Activated naive CD4-positive, alpha-beta T cell treated with anti-CD3 and anti-CD28 coated beads, Interleukin-2, amount 10 ng/mL, durations not matched to agents 7 days and 5 days (primary cell): ENCODE measurements around the gene ZBTB48.
"Not testable (repeated sequence)": the region's sequence is repeated elsewhere in the genome, so short reads cannot be mapped to it uniquely, and the experiment has no call there.

Experiments
- CTCF ChIA-PET: fragments of 350-600 bp; sonication (Branson Sonifier 250); formaldehyde crosslinking; loops from one replicate; lab custom pipeline; 2021; ENCODE audit warnings: antibody characterized with exemption; lab: Charles Lee
- DNase-seq: peaks from one replicate; pipeline ENCODE4 v3.0.0-alpha.2; 2020
- H3K27ac Mint-ChIP-seq: one replicate; pipeline ENCODE4 v1.8.0; 2021; ENCODE audit warnings: mild to moderate bottlenecking, moderate library complexity, mixed read lengths
- H3K27me3 Mint-ChIP-seq: one replicate; pipeline ENCODE4 v1.8.0; 2021; ENCODE audit warnings: mild to moderate bottlenecking, mixed read lengths
- H3K36me3 Mint-ChIP-seq: one replicate; pipeline ENCODE4 v1.8.0; 2021; ENCODE audit warnings: mixed read lengths
- H3K4me1 Mint-ChIP-seq: one replicate; pipeline ENCODE4 v1.8.0; 2021; ENCODE audit warnings: mixed read lengths
- H3K4me3 Mint-ChIP-seq: one replicate; pipeline ENCODE4 v1.8.0; 2021; ENCODE audit warnings: mild to moderate bottlenecking, moderate library complexity, mixed read lengths
- H3K9me3 Mint-ChIP-seq: one replicate; pipeline ENCODE4 v1.8.0; 2021; ENCODE audit warnings: mixed read lengths

The ZBTB48 gene

DNA sequence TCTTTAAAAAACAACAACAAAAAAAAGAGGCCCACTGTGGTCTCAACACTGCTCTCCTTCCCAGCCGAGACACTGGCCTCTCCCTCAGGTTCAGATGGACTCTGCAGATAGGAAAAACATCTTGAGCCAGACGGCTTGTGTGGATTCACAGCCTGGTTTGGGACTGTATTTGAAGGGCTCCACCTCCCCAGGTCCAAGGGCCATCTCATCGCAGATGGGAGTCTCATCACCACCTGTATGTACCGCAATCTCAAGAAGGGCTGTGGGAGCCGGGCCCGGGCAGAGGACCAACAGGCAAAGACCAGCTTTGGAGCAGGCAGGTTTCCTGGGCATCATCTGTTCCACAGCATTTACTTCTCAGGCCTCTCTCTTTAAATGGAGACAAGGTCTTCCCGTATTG lies 10.3 kb downstream of the ZBTB48 start:
- Mint-ChIP-seq H3K27me3 (no peaks in the 10 kb centered on the region), H3K9me3 (no peaks in the 10 kb centered on the region), H3K36me3 (peaks cover 23% of the 10 kb centered on the region), H3K4me1 (peaks cover 29% of the 10 kb centered on the region), H3K4me3 (no peak overlapping the region), H3K27ac (peak overlapping the region; percentile 67)
- DNase-seq: no peak
- CTCF ChIA-PET: no interaction called here

DNA sequence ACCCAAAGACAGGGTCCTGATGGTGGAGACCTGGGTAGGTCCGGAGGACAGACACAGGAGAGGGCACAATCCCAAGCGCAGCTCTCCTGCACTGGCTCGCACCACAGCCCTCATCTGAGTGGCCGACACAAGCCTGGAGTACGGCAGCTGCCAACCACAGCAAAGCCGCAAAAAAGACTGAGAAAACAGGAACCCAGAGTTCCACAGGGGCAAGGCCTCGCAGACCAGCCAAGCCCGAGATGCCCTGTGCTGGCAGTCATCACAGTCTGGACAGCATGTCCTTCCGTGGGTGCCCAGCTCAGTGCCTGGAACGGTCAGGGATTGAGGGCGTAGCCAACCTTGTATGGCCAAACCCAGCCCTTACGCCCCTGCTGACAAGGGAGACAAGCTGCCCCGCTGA lies 11.4 kb downstream of the ZBTB48 start:
- H3K27ac Mint-ChIP-seq: peak overlapping the region; percentile 70
- no peaks in the 10 kb centered on the region for H3K27me3 Mint-ChIP-seq
- H3K9me3 Mint-ChIP-seq: no peaks in the 10 kb centered on the region
- no peak overlapping the region for H3K4me3 Mint-ChIP-seq
- peaks cover 34% of the 10 kb centered on the region for H3K4me1 Mint-ChIP-seq
- CTCF ChIA-PET: interaction anchor here (0.8 kb wide), 1 partner anchor 37 kb away, joined by 3 read pairs; the partner anchor contains the start of gene NOL9
- H3K36me3 Mint-ChIP-seq: peaks cover 34% of the 10 kb centered on the region
- no peak for DNase-seq

DNA sequence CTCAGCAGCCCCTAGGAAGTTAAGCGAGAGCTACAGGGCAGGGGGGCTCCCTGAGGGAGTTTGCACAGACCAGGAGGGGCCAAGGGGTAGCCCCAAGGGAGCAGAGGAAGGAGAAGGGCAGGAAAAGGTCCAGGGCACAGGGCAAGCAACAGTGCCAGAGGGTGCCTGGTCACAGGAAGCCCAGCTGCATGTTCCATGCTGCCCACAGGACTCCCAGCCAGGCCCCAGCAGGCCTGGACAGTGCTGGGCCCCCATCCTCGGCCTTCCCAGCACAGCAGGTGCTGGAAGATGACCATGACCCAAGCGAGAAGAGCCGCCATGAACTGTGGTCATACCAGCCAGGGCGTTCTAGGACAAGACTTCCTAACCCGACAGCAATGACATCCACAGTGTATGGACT lies 11.8 kb downstream of the ZBTB48 start:
- Mint-ChIP-seq H3K36me3 (peaks cover 35% of the 10 kb centered on the region), H3K4me1 (peaks cover 36% of the 10 kb centered on the region), H3K9me3 (no peaks in the 10 kb centered on the region), H3K27me3 (no peaks in the 10 kb centered on the region), H3K27ac (peak overlapping the region; percentile 42), H3K4me3 (no peak overlapping the region)
- no peak for DNase-seq
- CTCF ChIA-PET: interaction anchor here (0.8 kb wide), 1 partner anchor 38 kb away, joined by 3 read pairs; the partner anchor contains the start of gene NOL9

DNA sequence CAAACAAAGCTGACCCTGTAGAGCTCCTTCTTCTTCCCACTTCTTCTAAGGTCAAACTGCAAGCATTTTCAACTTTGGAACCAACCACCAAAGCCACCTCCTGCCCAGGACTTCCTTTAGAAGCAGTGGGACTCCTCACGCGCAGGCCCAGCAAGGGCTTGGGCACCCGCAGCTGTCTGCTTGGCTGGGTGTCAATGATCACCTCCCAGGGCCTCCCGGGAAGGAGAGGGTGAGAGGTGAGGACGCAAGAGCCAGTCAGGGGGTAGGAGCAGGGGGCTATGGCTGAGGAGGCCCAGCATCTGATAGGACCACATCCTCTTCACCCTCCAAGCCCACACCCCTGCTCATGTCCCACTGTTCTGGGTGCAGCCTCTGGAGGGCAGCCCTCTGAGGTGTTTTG lies 12.6 kb downstream of the ZBTB48 start:
- no peak overlapping the region for H3K4me3 Mint-ChIP-seq
- DNase-seq: no peak
- H3K9me3 Mint-ChIP-seq: no peaks in the 10 kb centered on the region
- CTCF ChIA-PET: no interaction called here
- H3K27me3 Mint-ChIP-seq: no peaks in the 10 kb centered on the region
- H3K4me1 Mint-ChIP-seq: peaks cover 40% of the 10 kb centered on the region
- peaks cover 36% of the 10 kb centered on the region for H3K36me3 Mint-ChIP-seq
- H3K27ac Mint-ChIP-seq: no peak overlapping the region

GRCh38 chr1:6592865-6593593 lies 13.2 kb downstream of the ZBTB48 start:
- H3K36me3 Mint-ChIP-seq: peaks cover 37% of the 10 kb centered on the region
- CTCF ChIA-PET: no interaction called here
- no peak for DNase-seq

GRCh38 chr1:6593810-6594209 lies 14.0 kb downstream of the ZBTB48 start:
- CTCF ChIA-PET: interaction anchor here (1.5 kb wide), 1 partner anchor 54 kb away, joined by 4 read pairs; no protein-coding TSS in a partner anchor
- DNase-seq: no peak
- no peak overlapping the region for H3K27ac Mint-ChIP-seq
- H3K27me3 Mint-ChIP-seq: no peaks in the 10 kb centered on the region
- no peak overlapping the region for H3K4me3 Mint-ChIP-seq
- H3K9me3 Mint-ChIP-seq: no peaks in the 10 kb centered on the region
- H3K4me1 Mint-ChIP-seq: peaks cover 48% of the 10 kb centered on the region
- H3K36me3 Mint-ChIP-seq: peaks cover 38% of the 10 kb centered on the region

More at GRCh38 chr1:6592865-6593593, 13.2 kb downstream of the ZBTB48 start:
- peaks cover 43% of the 10 kb centered on the region for H3K4me1 Mint-ChIP-seq
- no peaks in the 10 kb centered on the region for H3K9me3 Mint-ChIP-seq
- H3K27me3 Mint-ChIP-seq: no peaks in the 10 kb centered on the region
- H3K27ac Mint-ChIP-seq: no peak overlapping the region
- no peak overlapping the region for H3K4me3 Mint-ChIP-seq

- Mint-ChIP-seq H3K4me3 (no peak overlapping the region), H3K9me3 (no peaks in the 10 kb centered on the region), H3K27me3 (no peaks in the 10 kb centered on the region), H3K36me3 (peaks cover 37% of the 10 kb centered on the region), H3K27ac (peak overlapping the region; percentile 47), H3K4me1 (peaks cover 60% of the 10 kb centered on the region)
- DNase-seq: no peak
- CTCF ChIA-PET: interaction anchor here (1.5 kb wide), 1 partner anchor 52 kb away, joined by 4 read pairs; no protein-coding TSS in a partner anchor
Measured at GRCh38 chr1:6594977-6595740, 15.4 kb downstream of the ZBTB48 start.

GRCh38 chr1:6596351-6596750 lies 16.6 kb downstream of the ZBTB48 start:
- Mint-ChIP-seq H3K4me1 (peaks cover 55% of the 10 kb centered on the region), H3K4me3 (no peak overlapping the region), H3K36me3 (peaks cover 37% of the 10 kb centered on the region), H3K27me3 (no peaks in the 10 kb centered on the region), H3K27ac (no peak overlapping the region), H3K9me3 (no peaks in the 10 kb centered on the region)
- DNase-seq: no peak
- CTCF ChIA-PET: no interaction called here

DNA sequence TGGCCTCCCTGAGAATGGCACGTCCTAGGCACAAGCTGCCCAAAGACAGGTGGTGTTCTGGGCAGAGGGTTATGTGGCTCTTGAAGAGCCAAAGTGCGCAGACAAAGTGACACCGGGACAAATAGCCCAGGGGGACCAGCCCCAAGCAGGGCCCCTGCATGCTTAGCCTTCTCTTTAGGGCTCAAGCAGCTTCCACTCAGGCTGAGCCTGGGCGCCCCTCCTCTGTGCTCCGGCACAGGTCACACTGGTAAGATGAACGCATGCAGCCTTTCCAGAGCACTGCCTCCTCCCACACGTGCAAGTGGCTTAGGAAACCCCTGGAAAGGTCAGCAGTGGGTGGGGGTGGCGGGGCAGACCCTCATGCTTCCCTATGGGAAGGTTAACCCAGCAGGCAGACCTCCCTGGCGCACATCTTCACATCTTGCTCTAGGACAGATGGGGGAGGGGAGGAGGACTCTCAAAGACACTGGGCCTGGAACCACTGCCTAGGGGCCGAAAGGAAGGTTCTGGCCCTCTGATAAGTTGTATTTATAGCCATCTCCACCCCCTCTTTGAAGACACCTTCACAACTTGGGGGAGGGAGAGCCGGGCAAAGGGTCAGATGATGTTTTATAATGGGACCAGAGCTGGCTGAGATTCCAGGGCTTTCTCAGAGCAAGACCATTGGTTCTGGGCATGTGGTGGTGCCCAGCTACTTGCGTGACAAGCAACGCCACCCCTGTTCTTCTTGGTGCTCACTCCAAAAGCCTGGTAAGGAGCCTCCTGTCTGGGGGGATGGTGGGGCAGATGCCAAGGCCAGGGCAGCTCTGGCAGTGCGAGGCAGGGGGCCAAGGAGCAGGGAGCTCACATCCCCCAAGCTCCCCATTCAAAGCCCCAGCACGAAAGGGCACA lies 17.3 kb downstream of the ZBTB48 start:
- CTCF ChIA-PET: interaction anchor here (2.0 kb wide), 1 partner anchor 42 kb away, joined by 5 read pairs; the partner anchor contains the start of genes NOL9 and TAS1R1
- Mint-ChIP-seq H3K27me3 (no peaks in the 10 kb centered on the region), H3K4me3 (no peak overlapping the region), H3K36me3 (peaks cover 37% of the 10 kb centered on the region), H3K4me1 (peaks cover 47% of the 10 kb centered on the region), H3K27ac (no peak overlapping the region), H3K9me3 (no peaks in the 10 kb centered on the region)
- no peak for DNase-seq

DNA sequence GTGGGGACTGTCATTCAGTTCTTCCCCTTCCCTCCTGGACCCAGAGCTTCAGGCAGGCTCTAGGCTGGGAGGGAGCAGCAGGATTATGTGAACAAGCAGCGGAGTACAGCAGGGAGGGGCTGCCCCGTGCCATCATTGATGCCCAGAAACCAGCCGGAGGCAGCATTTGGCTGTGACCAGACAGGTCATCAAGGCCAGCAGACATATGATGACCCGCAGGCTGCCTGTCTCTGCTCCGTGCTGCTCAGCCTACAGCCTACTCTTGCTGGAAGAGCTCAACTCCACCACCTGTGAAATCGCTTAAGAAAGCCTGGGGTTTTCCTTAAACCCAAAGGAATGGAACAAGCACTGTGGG lies 18.0 kb downstream of the ZBTB48 start:
- Mint-ChIP-seq H3K9me3 (no peaks in the 10 kb centered on the region), H3K27ac (peak overlapping the region; percentile 67), H3K27me3 (no peaks in the 10 kb centered on the region), H3K4me3 (no peak overlapping the region), H3K4me1 (peaks cover 42% of the 10 kb centered on the region), H3K36me3 (peaks cover 37% of the 10 kb centered on the region)
- no peak for DNase-seq
- CTCF ChIA-PET: interaction anchor here (2.0 kb wide), 1 partner anchor 43 kb away, joined by 5 read pairs; the partner anchor contains the start of genes NOL9 and TAS1R1

DNA sequence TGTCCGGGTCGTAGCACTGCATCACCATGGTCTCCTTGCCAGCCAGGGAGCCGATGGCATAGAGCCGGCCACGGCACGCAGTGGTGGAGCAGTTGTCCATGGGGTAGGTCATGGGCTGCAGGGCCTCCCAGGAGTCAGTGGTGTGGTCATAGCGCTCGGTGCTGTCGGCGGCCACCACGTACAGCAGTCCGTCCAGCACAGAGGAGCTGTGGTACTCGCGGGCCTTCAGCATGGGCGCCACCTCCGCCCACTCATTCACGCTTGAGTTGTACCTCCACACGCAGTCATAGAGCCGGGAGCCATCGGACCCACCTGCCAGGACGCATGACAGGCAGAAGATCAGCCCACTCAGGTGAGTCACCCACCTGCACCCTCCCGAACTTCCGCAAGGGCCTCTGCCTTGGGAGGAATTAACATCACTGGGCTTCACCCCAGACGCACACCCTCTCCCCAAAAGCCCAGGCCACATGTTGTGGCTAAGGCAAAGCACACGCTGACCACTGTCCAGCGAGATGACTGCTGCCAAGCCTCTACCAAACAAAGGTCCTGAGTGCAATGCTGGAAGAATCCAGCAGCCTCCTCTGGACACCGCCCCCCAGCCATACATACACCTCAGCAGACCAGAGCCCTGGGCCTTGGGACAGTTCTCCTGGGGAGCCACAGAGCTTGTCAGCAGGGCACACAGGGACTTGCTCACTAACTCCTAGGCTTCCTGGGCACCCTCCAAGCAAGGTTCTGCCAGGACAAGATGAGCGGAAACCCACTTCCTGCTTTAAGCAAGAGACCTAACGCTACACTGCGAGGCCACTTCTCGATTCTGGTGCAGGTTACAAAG lies 19.6 kb downstream of the ZBTB48 start:
- peak; percentile 71 for DNase-seq
- peaks cover 31% of the 10 kb centered on the region for H3K36me3 Mint-ChIP-seq

DNA sequence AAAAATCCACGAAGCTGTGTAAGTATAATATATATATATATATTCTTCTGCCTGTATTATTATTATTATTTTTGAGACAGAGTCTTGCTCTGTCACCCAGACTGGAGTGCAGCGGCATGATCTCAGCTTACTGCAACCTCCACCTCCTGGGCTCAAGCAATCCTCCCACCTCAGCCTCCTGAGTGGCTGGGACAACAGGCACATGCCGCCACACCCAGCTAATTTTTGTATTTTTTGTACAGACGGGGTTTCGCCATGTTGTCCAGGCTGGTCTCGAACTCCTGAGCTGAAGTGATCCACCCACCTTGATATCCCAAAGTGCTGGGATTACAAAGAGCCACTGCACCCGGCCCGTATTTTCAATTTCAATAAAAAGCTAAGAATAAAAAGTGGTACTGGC lies 20.2 kb downstream of the ZBTB48 start:
- H3K9me3 Mint-ChIP-seq, DNase-seq, H3K27me3 Mint-ChIP-seq: not testable (repeated sequence)
- CTCF ChIA-PET: interaction anchor here (0.8 to 1.8 kb wide), 5 partner anchors 16 to 47 kb away, joined by 3 to 8 read pairs (median 5); partner anchors contain the start of genes NOL9 and TAS1R1
- H3K27ac Mint-ChIP-seq: peak overlapping the region; percentile 96
- peak overlapping the region; percentile 85 for H3K4me3 Mint-ChIP-seq
- peaks cover 53% of the 10 kb centered on the region for H3K4me1 Mint-ChIP-seq
- peaks cover 30% of the 10 kb centered on the region for H3K36me3 Mint-ChIP-seq

More for the DNA sequence above, 19.6 kb downstream of the ZBTB48 start:
- CTCF ChIA-PET: interaction anchor here (1.3 to 1.8 kb wide), 4 partner anchors 15 to 47 kb away, joined by 5 to 8 read pairs (median 6); partner anchors contain the start of genes NOL9 and TAS1R1
- H3K27ac Mint-ChIP-seq: peak overlapping the region; percentile 96
- no peaks in the 10 kb centered on the region for H3K9me3 Mint-ChIP-seq
- peak overlapping the region; percentile 85 for H3K4me3 Mint-ChIP-seq
- no peaks in the 10 kb centered on the region for H3K27me3 Mint-ChIP-seq
- peaks cover 47% of the 10 kb centered on the region for H3K4me1 Mint-ChIP-seq
